ENCODE data around the gene UBL4A.
A peak's percentile ranks its signal among the peaks of the same experiment; 100 is the strongest.
"Not testable (repeated sequence)": the region's sequence is repeated elsewhere in the genome, so short reads cannot be mapped to it uniquely, and the experiment has no call there.

Gene UBL4A

DNA sequence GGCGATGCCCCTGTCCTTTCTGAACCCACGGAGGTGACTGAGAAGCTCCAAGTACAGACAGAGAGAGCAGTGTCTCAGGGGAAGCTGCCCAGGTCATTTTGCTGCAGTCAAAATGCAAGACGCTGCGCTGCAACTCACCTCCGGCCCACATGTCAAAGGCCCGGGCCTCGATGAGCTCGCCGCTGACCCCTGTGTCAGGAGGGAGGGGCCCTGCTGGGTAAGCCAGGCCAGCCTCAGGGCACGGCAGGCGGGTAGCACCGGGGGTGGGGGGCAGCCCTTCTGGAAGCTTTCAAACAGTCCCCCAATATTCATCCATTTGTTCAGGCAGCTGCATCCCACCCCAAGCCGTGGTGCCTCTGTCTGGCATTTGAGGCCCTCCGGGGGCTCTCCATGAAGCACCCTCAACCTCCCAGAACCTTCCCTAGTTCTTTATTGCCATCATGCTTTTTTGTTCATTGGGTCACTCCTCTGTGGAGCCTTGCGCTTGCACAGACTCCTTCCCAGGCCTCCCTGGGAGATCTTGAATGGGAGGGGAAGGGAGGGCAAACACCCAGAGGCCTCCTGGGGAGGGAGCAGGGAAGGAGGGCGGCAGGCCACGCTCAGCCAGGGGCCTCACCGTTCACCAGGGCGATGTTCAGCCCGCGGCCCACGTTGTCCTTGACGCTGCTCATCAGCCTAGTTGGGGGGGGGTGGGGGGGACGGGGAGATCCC, 21.4 kb upstream of the UBL4A start:
- DNase-seq: no peak

DNA sequence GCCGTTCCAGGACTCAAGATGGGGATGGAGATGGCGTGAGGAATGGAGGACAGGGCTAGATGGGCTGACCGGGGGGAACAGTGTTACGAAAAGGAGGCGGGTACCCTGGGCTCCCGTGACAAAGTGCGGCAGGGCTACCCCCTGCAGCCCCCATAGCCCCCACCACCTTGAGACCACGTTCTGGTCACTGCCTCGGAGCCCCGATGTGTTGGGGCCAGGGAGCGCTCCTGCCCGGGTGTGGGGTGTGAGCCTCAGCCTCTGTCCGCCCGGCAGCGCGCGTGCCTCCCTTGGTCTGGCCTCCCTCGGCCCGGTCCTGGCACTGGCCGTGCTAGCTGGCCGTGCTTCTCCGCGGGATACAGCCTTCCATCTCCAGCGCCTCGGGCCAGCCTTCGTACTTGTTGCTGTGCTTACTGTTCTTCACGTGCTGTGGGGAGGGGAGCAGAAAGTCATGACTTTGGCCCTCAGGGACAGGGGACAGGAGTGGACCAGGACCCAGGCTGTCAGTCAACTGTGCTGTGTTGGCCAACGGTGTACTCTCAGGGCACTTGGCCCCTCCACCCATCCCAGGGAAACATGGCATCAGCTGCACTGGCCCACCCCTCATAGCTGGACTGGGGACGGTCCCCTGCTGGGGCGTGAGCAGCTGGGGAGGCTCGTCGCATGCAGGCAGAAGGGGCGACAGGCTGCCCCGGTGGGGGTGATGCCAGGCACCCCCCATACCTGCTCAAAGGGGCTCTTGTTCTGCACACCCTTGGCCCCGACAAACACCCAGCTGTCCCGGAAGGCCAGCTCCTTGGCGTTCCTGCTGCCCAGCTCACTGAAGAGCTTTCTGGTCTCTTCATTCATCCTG, 20.3 kb upstream of the UBL4A start:
- DNase-seq: no peak

DNA sequence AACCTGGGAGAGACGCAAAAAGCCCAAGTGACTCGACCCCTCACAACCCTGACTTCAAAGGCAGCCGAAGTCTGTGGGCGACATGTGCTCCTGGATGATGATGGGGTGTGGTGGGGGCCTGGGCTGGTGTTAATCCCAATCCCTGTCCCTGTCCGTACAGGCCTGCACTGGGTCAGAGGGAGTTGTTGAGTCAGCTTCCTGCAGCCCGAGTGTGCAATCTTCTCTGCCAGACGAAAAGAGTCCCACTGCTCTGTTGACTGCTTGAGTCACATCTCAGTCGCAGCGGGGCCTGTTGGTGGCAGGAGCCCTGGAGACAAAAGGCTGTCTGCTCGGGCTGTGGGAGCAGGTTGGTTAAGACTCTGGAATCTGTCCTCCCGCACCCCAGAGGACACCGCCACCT, 19.3 kb upstream of the UBL4A start:
- DNase-seq: no peak

DNA sequence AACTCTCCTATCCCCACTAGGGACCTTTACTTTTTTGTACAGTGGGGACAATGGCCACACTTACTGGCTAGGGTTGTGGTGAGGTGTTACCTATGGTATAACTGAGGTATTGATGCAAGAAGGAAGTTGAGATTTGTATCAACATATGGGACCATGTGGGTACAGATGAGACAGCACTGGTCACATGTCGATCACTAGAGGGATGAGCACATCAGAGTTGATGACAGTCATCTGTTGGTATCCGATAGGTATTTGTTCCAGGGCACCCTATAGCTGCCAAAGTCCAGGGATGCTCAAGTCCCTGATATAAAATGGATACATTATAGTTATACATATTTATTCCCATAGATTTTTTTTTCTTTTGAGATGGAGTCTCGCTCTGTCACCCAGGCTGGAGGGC, 16.6 kb upstream of the UBL4A start:
- DNase-seq: no peak

DNA sequence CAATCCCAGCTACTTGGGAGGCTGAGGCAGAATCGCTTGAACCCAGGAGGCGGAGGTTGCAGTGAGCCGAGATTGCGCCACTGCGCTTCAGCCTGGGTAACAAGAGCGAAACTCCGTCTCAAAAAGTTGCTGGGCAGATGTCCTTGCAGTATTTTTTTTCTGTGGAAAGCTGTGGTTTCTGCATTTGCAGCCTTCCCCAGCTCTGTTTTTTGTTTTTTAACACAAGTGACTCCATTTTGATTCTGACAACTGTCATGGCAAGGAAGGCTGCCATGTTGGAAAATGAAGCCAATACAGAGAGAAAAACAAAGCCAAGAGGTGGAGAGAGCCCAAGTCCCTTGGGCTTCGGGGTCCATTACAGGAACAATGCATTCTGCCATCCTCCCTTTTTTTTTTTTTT, 15.7 kb upstream of the UBL4A start:
- DNase-seq: no peak

DNA sequence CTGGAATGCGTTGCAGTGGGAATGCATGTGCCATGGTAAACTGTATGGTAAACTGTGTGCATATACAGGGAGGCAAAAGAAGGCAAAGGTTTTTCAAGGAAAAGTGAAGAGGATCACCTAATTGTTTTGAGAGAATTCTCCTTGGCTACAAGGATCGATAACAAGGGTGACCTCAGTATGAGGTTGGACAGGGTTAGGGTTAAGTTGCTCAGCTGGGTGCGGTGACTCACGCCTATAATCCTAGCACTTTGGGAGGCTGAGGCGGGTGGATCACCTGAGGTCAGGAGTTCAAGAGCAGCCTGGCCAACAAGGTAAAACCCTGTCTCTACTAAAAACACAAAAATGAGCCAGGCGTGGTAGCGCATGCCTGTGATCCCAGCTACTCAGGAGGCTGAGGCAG, 15.0 kb upstream of the UBL4A start:
- not testable (repeated sequence) for DNase-seq

DNA sequence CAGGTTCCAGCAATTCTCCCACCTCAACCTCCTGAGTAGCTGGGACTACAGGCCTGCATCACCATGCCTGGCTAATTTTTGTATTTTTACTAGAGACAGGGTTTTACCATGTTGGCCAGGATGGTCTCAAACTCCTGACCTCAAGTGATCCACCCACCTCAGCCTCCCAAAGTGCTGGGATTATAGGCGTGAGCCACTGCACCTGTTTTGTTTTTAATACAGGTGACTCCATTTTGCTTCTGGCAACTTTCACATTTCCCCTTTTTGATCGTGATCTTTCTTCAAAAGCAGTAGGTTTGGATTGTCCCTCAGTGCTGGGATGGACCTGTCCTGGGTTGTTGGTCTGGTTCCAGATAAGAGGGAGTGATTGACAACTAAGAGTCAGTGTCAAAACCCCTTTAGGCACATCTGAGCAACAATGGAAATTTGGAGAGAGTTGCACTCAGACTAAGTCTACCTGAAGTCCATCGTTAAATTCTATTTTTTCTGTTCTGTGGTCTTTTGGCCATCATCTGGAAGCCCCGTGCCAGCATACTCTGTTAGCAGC, 10.2 kb upstream of the UBL4A start:
- not testable (repeated sequence) for DNase-seq

DNA sequence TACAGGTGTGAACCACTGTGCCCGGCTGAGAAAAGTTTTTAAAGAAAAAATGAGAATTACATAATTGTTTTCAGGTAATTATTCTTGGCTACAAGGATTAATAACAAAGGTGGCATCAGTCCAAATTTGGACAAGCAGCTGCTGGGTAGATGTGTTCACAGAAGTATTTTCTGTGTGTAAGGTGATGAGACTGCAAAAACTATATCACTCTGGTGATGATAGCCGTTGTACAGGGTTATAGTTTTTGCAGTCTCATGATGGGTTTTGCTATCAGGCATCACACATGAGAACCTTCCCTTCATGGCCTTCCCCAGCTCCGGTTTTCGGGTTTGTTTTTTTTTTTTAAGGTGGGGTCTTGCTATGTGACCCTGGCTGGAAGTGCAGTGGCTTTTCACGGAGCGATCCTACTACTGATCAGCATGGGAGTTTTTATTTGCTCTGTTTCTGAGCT, 9.1 kb upstream of the UBL4A start:
- no peak for DNase-seq

DNA sequence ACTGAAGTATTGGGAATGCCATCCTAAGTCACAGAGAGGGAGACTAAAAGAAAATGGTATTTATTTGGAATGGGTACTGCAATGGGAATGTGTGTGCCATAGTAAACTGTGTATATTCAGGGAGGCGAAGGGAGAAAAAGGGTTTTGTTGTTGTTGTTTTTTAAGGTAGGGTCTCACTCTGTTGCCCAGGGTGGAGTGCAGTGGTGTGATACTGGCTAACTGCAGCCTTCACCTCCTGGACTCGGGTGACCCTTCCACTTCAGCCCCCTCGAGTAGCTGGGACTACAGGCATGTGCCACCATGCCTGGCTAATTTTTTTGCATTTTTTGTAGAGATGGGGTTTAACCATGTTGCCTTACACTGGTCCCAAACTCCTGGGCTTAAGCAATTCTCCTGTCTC, 8.3 kb upstream of the UBL4A start:
- no peak for DNase-seq

DNA sequence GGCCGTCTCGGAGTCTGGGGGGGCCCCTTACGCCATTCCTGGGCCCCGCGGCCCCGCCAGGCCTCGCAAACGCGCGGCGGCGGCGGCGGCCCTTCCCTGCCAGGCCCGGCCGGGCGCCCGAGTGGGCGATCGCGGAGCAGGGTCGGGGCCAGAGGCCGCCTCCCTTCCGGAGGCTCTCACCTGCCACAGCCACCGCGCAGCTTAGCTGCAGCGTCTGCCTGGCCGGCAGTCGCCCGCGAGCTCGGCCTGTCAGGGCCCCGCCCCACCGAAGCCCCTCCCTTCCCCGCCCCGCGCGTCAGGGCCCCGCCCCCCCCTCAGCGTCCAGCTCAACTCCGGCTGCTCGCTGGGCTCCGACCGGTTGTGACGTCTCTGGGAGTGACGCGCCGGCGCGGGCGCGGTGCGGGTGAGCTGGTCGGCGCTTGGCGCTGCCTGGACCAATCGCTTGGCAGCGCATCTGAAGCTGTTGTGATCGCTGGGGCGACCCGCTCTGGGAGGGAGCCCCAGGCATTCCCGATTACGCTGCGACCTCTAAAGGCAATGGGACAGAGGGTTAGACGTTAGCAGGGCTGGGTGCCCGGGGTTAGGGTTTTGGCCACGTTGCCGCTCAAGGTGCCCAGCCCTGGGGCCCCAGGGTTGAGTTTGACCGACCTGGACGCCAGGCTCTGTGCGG, 4.1 kb upstream of the UBL4A start, which contains the start of gene SLC10A3:
Gene SLC10A3, minus strand, starts transcription at position 216 of the 670 bp plus-strand sequence. CDS start 1,689 bp downstream, outside the sequence.
- DNase-seq: peak; percentile 42

DNA sequence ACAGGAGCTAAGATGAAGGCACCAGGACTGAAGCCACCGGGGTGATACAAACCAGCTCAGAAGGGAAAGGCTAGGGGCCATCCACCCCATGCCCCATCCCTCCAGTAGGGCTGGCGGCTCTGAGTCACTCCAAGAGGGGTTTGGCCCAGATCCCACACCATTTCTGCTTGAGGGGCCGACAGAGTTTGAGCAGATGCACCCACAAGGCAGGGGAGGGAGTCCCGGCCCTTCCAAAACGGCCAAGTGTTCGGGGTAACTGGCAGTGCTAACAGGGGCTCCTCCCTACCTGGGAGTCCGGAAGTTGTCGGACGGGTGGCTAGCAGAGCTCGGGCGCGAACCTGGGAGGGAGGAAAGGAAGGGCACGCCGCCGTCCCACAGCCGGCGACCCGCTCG, 3.6 kb upstream of the UBL4A start:
- DNase-seq: no peak

DNA sequence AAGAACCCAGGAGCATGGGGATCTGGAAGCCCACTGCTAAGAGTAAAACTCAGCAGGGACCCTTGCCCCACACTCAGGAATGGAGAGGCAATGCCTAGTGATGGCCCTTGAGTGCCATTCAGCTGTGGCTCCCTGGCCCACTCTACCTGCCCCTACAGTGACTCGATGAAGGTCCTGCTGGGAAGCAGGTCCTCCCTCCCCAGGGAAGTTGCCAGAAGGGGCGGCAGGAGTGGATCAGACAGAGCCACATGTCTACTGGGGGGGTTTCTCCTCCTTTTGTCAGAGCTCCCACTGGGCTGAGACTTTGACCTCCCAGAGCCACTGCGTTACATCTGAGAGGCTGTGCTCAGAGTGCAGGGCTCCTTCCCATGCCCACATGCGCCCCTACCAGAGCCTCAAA, 2.8 kb upstream of the UBL4A start:
- DNase-seq: no peak

DNA sequence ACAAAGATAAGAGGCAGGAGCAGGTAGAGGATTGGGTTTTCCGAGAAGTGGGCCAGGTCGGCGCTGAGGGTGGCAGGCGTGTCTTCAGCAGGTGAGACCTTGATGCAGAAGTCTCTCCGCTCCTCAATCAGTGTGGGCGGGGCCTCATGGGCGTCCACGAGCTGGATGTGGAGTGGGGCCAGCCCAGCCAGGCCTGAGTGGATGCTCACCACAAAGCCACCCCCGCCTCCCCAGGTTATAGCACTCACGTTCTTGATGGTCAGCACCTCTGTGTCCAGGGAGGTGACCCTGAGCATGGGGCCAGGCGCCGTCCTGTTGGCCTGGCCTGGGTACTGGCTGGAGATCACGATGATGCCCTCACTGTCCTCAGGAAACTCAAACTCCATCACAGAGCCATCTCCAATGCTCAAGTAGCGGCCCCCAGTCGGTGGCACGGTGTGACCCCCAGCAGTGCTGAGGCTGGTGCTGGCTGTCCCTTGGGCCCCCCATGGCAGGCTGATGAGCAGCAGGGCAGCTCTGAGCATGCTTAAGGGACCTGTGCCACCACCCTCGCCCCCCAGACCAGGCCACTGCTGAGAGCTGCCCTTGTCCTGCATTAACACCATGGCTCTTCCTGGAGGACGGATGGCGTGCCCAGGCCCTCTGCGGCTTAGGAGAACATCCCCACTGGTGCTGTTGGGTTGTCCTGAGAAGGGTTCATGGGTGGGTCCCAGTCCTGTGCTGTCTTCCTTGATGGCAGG, 2.1 kb upstream of the UBL4A start:
- DNase-seq: no peak

DNA sequence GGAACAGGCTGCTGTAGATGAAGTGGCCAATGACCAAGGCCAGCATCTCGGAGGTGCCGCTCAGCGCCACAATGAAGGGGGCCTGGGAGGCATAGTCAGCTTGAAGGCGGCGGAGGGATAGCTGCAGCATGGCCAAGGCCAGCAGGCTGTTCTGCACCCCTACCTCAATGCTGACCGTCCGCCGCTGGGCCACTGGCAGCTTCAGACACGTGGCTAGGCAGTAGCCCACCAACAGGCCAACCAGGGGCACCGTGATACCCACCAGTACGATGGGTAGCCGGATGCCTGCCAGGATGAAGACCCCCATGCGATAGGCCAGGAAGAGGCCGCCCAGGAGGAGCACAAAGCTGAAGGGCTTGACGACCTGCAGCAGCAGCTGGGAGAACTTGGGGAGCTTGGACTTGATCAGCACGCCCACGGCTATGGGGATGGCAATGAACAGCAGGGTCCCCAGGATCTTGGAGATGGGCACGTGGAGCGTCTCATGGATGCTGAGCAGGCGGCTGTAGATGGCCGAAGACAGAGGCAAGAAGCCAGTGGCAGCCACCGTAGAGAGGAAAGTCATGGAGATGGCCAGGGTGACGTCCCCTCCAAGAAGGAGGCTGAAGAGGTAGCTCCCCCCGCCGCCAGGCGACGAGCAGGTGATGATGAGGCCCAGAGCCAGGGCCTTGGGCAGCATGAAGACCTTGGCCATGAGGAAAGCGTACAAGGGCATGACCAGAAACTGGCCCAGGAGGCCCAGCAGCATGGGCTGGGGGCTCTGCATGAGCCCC, 1.3 kb upstream of the UBL4A start:
- DNase-seq: no peak

DNA sequence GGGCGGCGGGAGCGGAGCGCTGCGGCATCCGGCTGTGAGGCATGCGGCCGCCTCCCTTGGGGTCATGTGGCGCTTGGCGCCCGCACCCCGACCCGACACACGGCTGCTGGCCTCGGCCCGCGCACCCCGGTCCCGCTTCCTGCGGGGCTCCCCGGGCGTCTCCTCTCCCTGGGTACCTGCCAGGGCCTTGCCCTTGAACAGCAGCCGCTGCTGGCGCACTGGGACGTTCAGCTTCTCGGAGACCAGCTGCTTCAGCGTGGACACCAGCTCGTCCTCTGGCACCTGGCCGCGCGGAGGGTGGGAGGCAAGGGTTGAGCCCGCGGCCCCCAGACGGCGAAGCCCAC, 391 bp downstream of the UBL4A start:
- no peak for DNase-seq

DNA sequence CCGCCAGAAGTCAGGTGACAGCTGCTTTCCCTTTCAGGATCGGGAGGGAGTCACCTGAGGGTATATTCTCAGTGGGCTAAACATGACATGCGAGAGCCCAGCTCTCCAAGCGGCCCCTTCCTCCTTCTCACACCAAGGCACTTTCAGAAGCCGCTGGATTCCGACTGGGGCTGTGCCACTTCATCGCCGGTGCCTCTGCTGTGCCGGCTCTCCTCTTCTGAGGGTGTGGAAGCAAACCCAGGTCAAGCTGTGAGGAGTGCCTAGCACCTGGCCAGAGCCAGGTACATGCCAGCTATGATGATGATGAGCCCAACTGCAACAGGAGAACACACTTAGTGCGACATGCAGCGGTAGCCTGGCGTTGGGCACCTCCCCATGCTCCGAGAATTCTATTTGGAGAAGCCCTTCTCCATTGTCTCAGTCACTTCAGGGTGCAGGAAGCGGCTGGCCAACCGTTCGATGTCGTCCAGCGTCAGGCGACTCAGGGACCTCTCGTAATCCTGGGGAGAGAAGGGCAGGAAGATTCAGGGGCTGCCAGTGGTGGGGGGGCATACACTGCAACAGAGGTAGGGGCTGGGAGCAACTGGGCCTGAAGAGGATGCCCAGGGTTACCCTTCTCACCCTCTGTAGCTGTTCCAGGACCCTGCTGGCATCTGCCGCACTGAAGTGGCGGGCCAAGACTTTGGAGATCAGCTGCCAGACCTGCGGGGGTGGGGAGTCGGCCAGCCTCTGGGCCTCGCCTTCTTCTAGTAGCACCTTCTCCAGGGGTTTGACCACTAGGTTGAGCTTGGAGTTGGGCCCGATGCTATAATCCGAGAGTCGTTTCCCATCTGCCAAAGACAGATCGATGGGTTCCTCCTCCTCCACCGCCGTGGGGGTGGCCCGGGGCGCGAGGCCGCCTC, 1.0 kb downstream of the UBL4A start:
- no peak for DNase-seq

DNA sequence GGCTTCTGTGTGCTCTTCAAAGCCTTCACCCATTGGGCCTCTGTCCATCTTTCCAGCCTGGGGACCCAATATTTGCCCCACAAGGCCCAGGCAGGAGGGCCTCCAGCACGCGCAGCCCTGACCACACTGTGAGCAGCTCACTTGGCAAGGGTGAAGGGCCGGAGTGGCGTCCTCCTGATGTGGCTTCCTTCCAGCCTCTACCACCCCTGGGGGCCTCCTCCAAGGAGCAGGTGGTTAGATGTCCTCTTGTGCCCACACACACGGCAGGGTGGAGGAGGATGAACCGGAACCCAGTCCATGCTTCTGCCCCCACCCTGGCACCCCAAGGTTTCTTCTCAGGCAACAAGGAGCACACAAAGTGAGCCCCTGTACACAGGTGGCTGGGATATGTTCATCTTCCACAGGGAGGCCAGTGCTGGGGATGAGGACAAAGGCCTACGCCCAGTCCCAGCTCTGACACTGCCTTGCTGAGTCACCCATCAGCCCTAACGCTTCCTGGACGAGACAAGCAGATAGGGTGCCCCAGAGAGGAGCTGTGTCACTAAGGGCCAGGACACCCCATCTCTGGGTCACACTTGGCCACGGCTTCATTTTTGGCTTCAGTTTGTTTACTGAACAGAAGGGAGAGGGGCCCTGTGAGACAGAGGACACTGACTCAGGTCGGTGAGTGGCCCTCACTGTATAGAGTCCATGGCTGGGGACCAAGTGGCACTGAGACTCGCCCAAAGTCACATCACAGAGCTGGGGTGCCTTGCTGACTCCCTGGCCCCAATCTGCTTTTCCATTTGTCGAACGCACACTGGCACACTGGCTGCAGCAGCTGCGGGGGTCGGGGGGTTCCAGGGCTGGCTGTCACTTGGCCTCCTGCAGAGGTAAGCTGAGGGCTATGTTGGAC, 1.9 kb downstream of the UBL4A start:
- DNase-seq: no peak

DNA sequence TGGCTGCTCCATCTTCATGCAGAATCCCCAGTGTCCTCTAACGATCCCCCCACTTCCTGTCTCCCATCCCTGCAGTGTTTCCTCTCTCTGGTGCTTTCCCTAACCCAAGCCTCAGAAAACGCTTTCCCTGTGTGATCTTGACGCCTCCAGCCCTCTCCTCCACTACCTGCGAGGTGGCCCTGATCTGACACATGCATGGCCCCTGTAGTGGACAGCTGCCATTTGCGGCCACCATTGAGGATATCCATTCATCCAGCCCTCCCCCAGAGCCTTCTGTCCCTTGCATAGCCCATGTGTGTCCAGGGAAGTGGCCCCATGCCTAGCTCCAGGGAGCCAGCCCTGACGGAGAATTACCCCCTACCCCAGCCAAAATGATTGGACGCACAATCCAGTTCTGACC, 3.1 kb downstream of the UBL4A start:
- DNase-seq: no peak

DNA sequence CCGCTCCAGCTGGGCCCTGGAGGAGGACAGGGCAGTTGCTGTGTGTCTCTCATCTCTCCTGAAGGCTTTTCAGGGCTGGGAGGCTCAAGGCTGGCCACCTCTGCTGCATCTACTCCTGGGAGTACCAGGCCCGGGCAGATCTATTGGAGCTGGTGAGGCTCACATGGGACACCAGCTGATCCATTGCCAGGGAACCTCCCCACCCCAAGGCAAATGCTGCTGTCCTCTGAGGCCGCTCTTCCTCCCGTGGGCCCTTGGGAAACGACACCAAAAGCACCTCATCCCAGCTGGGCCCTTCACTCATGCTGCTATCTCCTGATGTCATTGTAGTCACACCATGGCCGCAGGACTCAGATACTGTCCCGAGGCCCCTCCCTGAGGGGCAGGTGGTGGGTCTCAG, 3.6 kb downstream of the UBL4A start:
- no peak for DNase-seq
